Neural progenitor cell (in vitro differentiated cells): Measurements from ENCODE around the gene MAML3.

Experiments
- CTCF ChIP-seq: fragments of 200-600 bp; sonication (generic); IDR thresholded peaks from 2 replicates; pipeline ENCODE4 v1.5.1; 2017; ENCODE audit warnings: antibody characterized with exemption, mild to moderate bottlenecking
- EZH2 ChIP-seq: fragments of 200-600 bp; sonication (generic); IDR thresholded peaks from 2 replicates; pipeline ENCODE4 v1.6.1; 2017; ENCODE audit warnings: antibody characterized with exemption, mild to moderate bottlenecking, moderate library complexity

GRCh38 chr4:140000232-140000631 lies 153.8 kb downstream of the MAML3 start:
- no peak for TF ChIP-seq CTCF
- no peak for TF ChIP-seq EZH2
